ENCODE measurements around the gene CSNK1G3. TPM values are rescaled to one million over a fixed set of nuclear protein-coding genes. Genes with fewer than 3 reads are reported as not detected.

The CSNK1G3 gene
- total RNA-seq, 1 experiment from 2014 or later, result 51.1 TPM

DNA sequence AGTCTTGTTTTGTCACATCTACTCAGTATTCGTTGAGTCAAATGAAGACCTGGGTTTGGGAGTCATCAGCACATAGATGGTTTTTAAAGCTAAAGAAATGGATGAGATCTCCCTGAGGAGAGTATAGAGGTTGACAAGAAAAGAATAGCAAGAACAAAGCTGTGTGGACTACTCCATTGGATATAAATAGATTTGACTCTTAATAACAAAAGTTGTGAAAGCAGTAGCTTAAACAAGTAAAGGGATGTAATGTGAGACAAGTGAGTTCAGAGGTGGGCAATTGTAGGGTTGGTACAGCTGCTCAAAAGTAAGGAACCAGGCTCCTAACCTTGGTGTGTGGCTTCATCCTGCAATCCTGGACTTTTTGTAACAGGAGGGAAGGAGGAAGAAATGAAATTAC lies 49.3 kb downstream of the CSNK1G3 start:
- H2AFZ ChIP-seq (ENCODE audit: low read depth, low read length, poor library complexity, severe bottlenecking), result no peak overlapping the region
- no peak for TF ChIP-seq SP1 (IDR thresholded peaks at IDR 0.05; ENCODE audit: low read depth)
- TF ChIP-seq JUND (IDR thresholded peaks at IDR 0.05), result no peak
- TF ChIP-seq POLR2A (IDR thresholded peaks at IDR 0.05; ENCODE audit: borderline replicate concordance, extremely low read depth, insufficient read depth, insufficient read length), result no peak
- TF ChIP-seq SIN3A (IDR thresholded peaks at IDR 0.05; ENCODE audit: low read depth), result no peak
- TF ChIP-seq FOSL1 (IDR thresholded peaks at IDR 0.05; ENCODE audit: low read depth), result no peak
- TF ChIP-seq, protein P1, sequence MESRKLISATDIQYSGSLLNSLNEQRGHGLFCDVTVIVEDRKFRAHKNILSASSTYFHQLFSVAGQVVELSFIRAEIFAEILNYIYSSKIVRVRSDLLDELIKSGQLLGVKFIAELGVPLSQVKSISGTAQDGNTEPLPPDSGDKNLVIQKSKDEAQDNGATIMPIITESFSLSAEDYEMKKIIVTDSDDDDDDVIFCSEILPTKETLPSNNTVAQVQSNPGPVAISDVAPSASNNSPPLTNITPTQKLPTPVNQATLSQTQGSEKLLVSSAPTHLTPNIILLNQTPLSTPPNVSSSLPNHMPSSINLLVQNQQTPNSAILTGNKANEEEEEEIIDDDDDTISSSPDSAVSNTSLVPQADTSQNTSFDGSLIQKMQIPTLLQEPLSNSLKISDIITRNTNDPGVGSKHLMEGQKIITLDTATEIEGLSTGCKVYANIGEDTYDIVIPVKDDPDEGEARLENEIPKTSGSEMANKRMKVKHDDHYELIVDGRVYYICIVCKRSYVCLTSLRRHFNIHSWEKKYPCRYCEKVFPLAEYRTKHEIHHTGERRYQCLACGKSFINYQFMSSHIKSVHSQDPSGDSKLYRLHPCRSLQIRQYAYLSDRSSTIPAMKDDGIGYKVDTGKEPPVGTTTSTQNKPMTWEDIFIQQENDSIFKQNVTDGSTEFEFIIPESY (IDR thresholded peaks at IDR 0.05; ENCODE audit: extremely low read depth, insufficient replicate concordance, low read length), result no peak
- TF ChIP-seq EGR1 (IDR thresholded peaks at IDR 0.05; ENCODE audit: low read depth), result no peak
- no peak for TF ChIP-seq TCF7L2 (IDR thresholded peaks at IDR 0.05; ENCODE audit: borderline replicate concordance, extremely low read depth, insufficient read depth, insufficient read length)
- TF ChIP-seq, protein P2, sequence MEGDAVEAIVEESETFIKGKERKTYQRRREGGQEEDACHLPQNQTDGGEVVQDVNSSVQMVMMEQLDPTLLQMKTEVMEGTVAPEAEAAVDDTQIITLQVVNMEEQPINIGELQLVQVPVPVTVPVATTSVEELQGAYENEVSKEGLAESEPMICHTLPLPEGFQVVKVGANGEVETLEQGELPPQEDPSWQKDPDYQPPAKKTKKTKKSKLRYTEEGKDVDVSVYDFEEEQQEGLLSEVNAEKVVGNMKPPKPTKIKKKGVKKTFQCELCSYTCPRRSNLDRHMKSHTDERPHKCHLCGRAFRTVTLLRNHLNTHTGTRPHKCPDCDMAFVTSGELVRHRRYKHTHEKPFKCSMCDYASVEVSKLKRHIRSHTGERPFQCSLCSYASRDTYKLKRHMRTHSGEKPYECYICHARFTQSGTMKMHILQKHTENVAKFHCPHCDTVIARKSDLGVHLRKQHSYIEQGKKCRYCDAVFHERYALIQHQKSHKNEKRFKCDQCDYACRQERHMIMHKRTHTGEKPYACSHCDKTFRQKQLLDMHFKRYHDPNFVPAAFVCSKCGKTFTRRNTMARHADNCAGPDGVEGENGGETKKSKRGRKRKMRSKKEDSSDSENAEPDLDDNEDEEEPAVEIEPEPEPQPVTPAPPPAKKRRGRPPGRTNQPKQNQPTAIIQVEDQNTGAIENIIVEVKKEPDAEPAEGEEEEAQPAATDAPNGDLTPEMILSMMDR (IDR thresholded peaks at IDR 0.05 in 2 of 3, conservative IDR thresholded peaks at IDR 0.05 in 1 of 3; ENCODE audit: borderline replicate concordance in 1 of 3, insufficient read depth in 1 of 3, low read depth in 2 of 3, low read length in 2 of 3), result no peak
- TF ChIP-seq EZH2phosphoT487 (IDR thresholded peaks at IDR 0.05; ENCODE audit: borderline replicate concordance), result no peak
- no peak overlapping the region for H3K4me2 ChIP-seq (ENCODE audit: low read length)
- intact Hi-C loops (cut with micrococcal nuclease), result no loop called here
- ChIA-PET RAD21 (ENCODE audit: low non-redundant PET in 1 of 2, low total read pairs in 2 of 2, uncharacterized antibody in 2 of 2, unreplicated experiment in 2 of 2) (no interaction called here), POLR2A (no interaction called here), CTCF (no interaction called here)
- no peaks in the 10 kb centered on the region; the same call in 1 of the 2 replicates for H3K9me2 ChIP-seq (ENCODE audit: insufficient read depth)
- H3K4me1 ChIP-seq (ENCODE audit: control insufficient read depth in 1 of 2, insufficient read depth in 2 of 2, low read length in 2 of 2), result no peaks in the 10 kb centered on the region
- H3K9ac ChIP-seq (ENCODE audit: low read length), result no peak overlapping the region
- H3K27me3 ChIP-seq (ENCODE audit: insufficient read depth, low read length), result no peaks in the 10 kb centered on the region
- ATAC-seq (no peak), DNase-seq (ENCODE audit: low read depth, low spot score) (no peak)
- H3K79me2 ChIP-seq (ENCODE audit: insufficient read depth, low read length), result peaks cover 14% of the 10 kb centered on the region
- no peaks in the 10 kb centered on the region for H3K9me3 ChIP-seq (ENCODE audit: control insufficient read depth in 1 of 2, insufficient read depth in 1 of 2, low read depth in 1 of 2, low read length in 2 of 2)
- no TSS peak for BruUV-seq (replicated peaks)
- H4K20me1 ChIP-seq (ENCODE audit: insufficient read depth), result 0 out of 2 replicates have a peak, but pooled peaks cover 4% of the 10 kb centered on the region
- H3K27ac ChIP-seq (ENCODE audit: low read depth, low read length), result no peak overlapping the region
- H3K4me3 ChIP-seq (replicated peaks in 1 of 2; ENCODE audit: low read depth in 1 of 2, low read length in 2 of 2), result no peak overlapping the region
- no peaks in the 10 kb centered on the region for H3K36me3 ChIP-seq (ENCODE audit: control insufficient read depth in 1 of 2, insufficient read depth in 2 of 2, low read length in 2 of 2)

All from HCT116 (cell line).